HepG2 (cell line): ENCODE measurements around the gene PRR30. TPM values are rescaled to one million over a fixed set of nuclear protein-coding genes. Genes with fewer than 3 reads are reported as not detected.

Source experiments
- FOXJ3 ChIP-seq: sonication (generic); formaldehyde crosslinking; IDR thresholded peaks from 2 replicates; pipeline ENCODE4 v1.4.0; 2020; ENCODE audit warnings: missing genetic modification reagents, mild to moderate bottlenecking, borderline replicate concordance
- MEIS2 ChIP-seq: sonication (generic); formaldehyde crosslinking; IDR thresholded peaks from 2 replicates; pipeline ENCODE4 v1.9.0; 2021; ENCODE audit warnings: mild to moderate bottlenecking, missing genetic modification reagents
- NAIF1 ChIP-seq: sonication (generic); formaldehyde crosslinking; IDR thresholded peaks from 2 replicates; pipeline ENCODE4 v1.5.0; 2020; ENCODE audit warnings: mild to moderate bottlenecking, missing genetic modification reagents, borderline replicate concordance
- NRL ChIP-seq: sonication (generic); formaldehyde crosslinking; IDR thresholded peaks from 2 replicates; pipeline ENCODE4 v1.5.0; 2020; ENCODE audit warnings: missing genetic modification reagents, mild to moderate bottlenecking, moderate library complexity, borderline replicate concordance
- PHF20 ChIP-seq: sonication (generic); formaldehyde crosslinking; IDR thresholded peaks from 2 replicates; pipeline ENCODE4 v1.5.0; 2020; ENCODE audit warnings: mild to moderate bottlenecking, missing genetic modification reagents
- PTBP1 ChIP-seq: fragments of 200-400 bp; formaldehyde crosslinking; IDR thresholded peaks from 2 replicates; pipeline ENCODE4 v1.6.1; 2018; ENCODE audit warnings: low read length, low read depth; ENCODE audit not compliant: poor library complexity, severe bottlenecking
- SCMH1 ChIP-seq: sonication (generic); formaldehyde crosslinking; IDR thresholded peaks from 2 replicates; pipeline ENCODE4 v1.9.0; 2021; ENCODE audit warnings: missing genetic modification reagents, mild to moderate bottlenecking, borderline replicate concordance
- SNRNP70 ChIP-seq: fragments of 200-400 bp; formaldehyde crosslinking; IDR thresholded peaks from 2 replicates; pipeline ENCODE4 v1.6.1; 2017; ENCODE audit warnings: mild to moderate bottlenecking, low read depth, low read length, moderate library complexity
- TSC22D2 ChIP-seq: sonication (generic); formaldehyde crosslinking; IDR thresholded peaks from 2 replicates; pipeline ENCODE4 v1.5.1; 2020; ENCODE audit warnings: missing genetic modification reagents, mild to moderate bottlenecking, borderline replicate concordance
- ZBTB14 ChIP-seq: sonication (generic); formaldehyde crosslinking; IDR thresholded peaks from 2 replicates; pipeline ENCODE4 v1.4.0; 2020; ENCODE audit warnings: missing genetic modification reagents
- ZNF512 ChIP-seq: sonication (generic); formaldehyde crosslinking; IDR thresholded peaks from 2 replicates; pipeline ENCODE4 v1.4.0; 2020; ENCODE audit warnings: mild to moderate bottlenecking, missing genetic modification reagents
- ZNF556 ChIP-seq: sonication (generic); formaldehyde crosslinking; IDR thresholded peaks from 2 replicates; pipeline ENCODE4 v1.4.0; 2020; ENCODE audit warnings: mild to moderate bottlenecking, missing genetic modification reagents, borderline replicate concordance
- polyA plus RNA-seq, 8 experiments: library from polyadenylated mRNA; depleted of rRNA in 3 of 8; stranded (reverse) in 7 of 8; unstranded in 1 of 8; fragments of >200 nt; fragmentation: Illumina TruSeq in 4 of 8; extraction: Trizol in 4 of 8; gene quantifications; 2 replicates each; pipeline versions ENCODE4 v1.2.1 to v1.2.3, GENCODE V29; 2011 to 2016; ENCODE audit warnings: low read depth in 4 of 8, missing spikeins in 1 of 8, mixed read lengths in 1 of 8; ENCODE audit not compliant: insufficient read depth in 1 of 8
- total RNA-seq, 5 experiments: library from RNA; depleted of rRNA; stranded (reverse); fragments of >200 nt; fragmentation: Illumina TruSeq; extraction: Trizol; gene quantifications; 2 replicates each; pipeline ENCODE4 v1.2.3, GENCODE V29; 2016; ENCODE audit warnings: low read depth in 1 of 5
- TF ChIP-seq, protein P1 (sequence below): sonication (generic); formaldehyde crosslinking; IDR thresholded peaks from 2 replicates; pipeline ENCODE4 v1.4.0; 2020; ENCODE audit warnings: missing genetic modification reagents
- TF ChIP-seq, protein P2 (sequence below): sonication (generic); formaldehyde crosslinking; IDR thresholded peaks from 2 replicates; pipeline ENCODE4 v1.8.1; 2023; ENCODE audit warnings: missing genetic modification reagents, inconsistent platforms, borderline replicate concordance
- TF ChIP-seq, protein P3 (sequence below): sonication (generic); formaldehyde crosslinking; IDR thresholded peaks from 2 replicates; pipeline ENCODE4 v1.8.0; 2022; ENCODE audit warnings: missing genetic modification reagents, mild to moderate bottlenecking, inconsistent platforms, borderline replicate concordance

The PRR30 gene
- total and polyA plus RNA-seq, 2 of the 13 experiments (the other 11 are each of a cell fraction or from before 2014, with no cell fraction given) = not detected

GRCh38 chr2:27133905-27134780, 5.1 kb downstream of the PRR30 start, which contains the start of gene PREB (continued):
- no peak; the same call in 1 of the 2 replicates for TF ChIP-seq PHF20 (CRISPR knock-in tag)
- no peak for TF ChIP-seq SCMH1 (CRISPR knock-in tag)
- TF ChIP-seq, protein P1, sequence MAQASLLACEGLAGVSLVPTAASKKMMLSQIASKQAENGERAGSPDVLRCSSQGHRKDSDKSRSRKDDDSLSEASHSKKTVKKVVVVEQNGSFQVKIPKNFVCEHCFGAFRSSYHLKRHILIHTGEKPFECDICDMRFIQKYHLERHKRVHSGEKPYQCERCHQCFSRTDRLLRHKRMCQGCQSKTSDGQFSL (CRISPR knock-in tag) = no peak
- no peak for TF ChIP-seq TSC22D2 (CRISPR knock-in tag)
- no peak for TF ChIP-seq PTBP1
- TF ChIP-seq ZNF556 (CRISPR knock-in tag) = peak; percentile 74; the same call in 1 of the 2 replicates
- TF ChIP-seq ZBTB14 (CRISPR knock-in tag) = peak; percentile 52; the same call in 1 of the 2 replicates
- TF ChIP-seq, protein P2, sequence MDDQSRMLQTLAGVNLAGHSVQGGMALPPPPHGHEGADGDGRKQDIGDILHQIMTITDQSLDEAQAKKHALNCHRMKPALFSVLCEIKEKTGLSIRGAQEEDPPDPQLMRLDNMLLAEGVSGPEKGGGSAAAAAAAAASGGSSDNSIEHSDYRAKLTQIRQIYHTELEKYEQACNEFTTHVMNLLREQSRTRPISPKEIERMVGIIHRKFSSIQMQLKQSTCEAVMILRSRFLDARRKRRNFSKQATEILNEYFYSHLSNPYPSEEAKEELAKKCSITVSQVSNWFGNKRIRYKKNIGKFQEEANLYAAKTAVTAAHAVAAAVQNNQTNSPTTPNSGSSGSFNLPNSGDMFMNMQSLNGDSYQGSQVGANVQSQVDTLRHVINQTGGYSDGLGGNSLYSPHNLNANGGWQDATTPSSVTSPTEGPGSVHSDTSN (CRISPR knock-in tag) = no peak
- TF ChIP-seq FOXJ3 (CRISPR knock-in tag) = no peak
- no peak for TF ChIP-seq NAIF1 (CRISPR knock-in tag)
- TF ChIP-seq MEIS2 (CRISPR knock-in tag) = no peak
- no peak for TF ChIP-seq SNRNP70
- TF ChIP-seq, protein P3, sequence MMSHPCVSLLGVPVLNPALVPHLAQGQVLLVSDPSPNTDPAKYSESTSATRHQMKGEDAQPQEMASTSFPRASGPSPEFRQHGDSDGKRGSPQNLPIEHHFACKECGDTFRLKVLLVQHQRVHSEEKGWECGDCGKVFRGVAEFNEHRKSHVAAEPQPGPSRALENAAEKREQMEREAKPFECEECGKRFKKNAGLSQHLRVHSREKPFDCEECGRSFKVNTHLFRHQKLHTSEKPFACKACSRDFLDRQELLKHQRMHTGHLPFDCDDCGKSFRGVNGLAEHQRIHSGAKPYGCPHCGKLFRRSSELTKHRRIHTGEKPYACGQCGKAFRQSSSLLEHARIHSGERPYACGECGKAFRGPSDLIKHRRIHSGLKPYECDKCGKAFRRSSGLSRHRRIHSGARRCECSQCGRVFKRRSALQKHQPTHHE (CRISPR knock-in tag) = peak; percentile 91
- no peak for TF ChIP-seq ZNF512
- TF ChIP-seq NRL (CRISPR knock-in tag) = no peak
